HepG2 (cell line): ENCODE results near the gene METAP1D. TPM values are rescaled to one million over a fixed set of nuclear protein-coding genes. Genes with fewer than 3 reads are reported as not detected.

Experiments used
- ARNTL ChIP-seq: sonication (generic); formaldehyde crosslinking; IDR thresholded peaks from 2 replicates; pipeline ENCODE4 v1.4.0; 2020; ENCODE audit warnings: mild to moderate bottlenecking, missing genetic modification reagents
- BCL6 ChIP-seq: IDR thresholded peaks from 2 replicates; pipeline ENCODE4 v1.6.1; 2016; ENCODE audit warnings: missing genetic modification reagents, missing compliant biosample characterization
- CAMTA2 ChIP-seq: sonication (generic); formaldehyde crosslinking; IDR thresholded peaks from 2 replicates; pipeline ENCODE4 v1.4.0; 2020; ENCODE audit warnings: mild to moderate bottlenecking, missing genetic modification reagents, borderline replicate concordance
- DNMT1 ChIP-seq: sonication (generic); formaldehyde crosslinking; IDR thresholded peaks from 2 replicates; pipeline ENCODE4 v1.5.1; 2020; ENCODE audit warnings: mild to moderate bottlenecking, missing genetic modification reagents
- ETS1 ChIP-seq: sonication (generic); formaldehyde crosslinking; IDR thresholded peaks from 2 replicates; pipeline ENCODE4 v1.4.0; 2020; ENCODE audit warnings: missing genetic modification reagents
- ETV6 ChIP-seq: sonication (generic); formaldehyde crosslinking; conservative IDR thresholded peaks from 2 replicates; pipeline ENCODE4 v1.4.0; 2020; ENCODE audit warnings: missing genetic modification reagents
- HOMEZ ChIP-seq: IDR thresholded peaks from 2 replicates; pipeline ENCODE4 v1.6.1; 2016; ENCODE audit warnings: low read depth
- MYC ChIP-seq: sonication (generic); formaldehyde crosslinking; IDR thresholded peaks from 2 replicates; pipeline ENCODE4 v1.9.0; 2021; ENCODE audit warnings: missing genetic modification reagents, borderline replicate concordance
- PAX8 ChIP-seq: sonication (generic); formaldehyde crosslinking; IDR thresholded peaks from 2 replicates; pipeline ENCODE4 v1.8.0; 2022; ENCODE audit warnings: mild to moderate bottlenecking, missing genetic modification reagents, borderline replicate concordance
- PITX1 ChIP-seq: sonication (generic); formaldehyde crosslinking; IDR thresholded peaks from 2 replicates; pipeline ENCODE4 v1.5.1; 2020; ENCODE audit warnings: mild to moderate bottlenecking, missing genetic modification reagents
- RXRA ChIP-seq: sonication (generic); formaldehyde crosslinking; IDR thresholded peaks from 2 replicates; pipeline ENCODE4 v1.5.1; 2020; ENCODE audit warnings: missing genetic modification reagents
- RXRB ChIP-seq: IDR thresholded peaks from 2 replicates; pipeline ENCODE4 v1.6.1; 2016; ENCODE audit warnings: borderline replicate concordance, missing genetic modification reagents, missing compliant biosample characterization
- SALL1 ChIP-seq: sonication (generic); formaldehyde crosslinking; IDR thresholded peaks from 2 replicates; pipeline ENCODE4 v1.8.0; 2022; ENCODE audit warnings: mild to moderate bottlenecking, missing genetic modification reagents
- SNAPC2 ChIP-seq: sonication (generic); formaldehyde crosslinking; IDR thresholded peaks from 2 replicates; pipeline ENCODE4 v1.8.1; 2022; ENCODE audit warnings: mild to moderate bottlenecking, missing genetic modification reagents
- TSC22D2 ChIP-seq: sonication (generic); formaldehyde crosslinking; IDR thresholded peaks from 2 replicates; pipeline ENCODE4 v1.5.1; 2020; ENCODE audit warnings: missing genetic modification reagents, mild to moderate bottlenecking, borderline replicate concordance
- ZBTB21 ChIP-seq: sonication (generic); formaldehyde crosslinking; IDR thresholded peaks from 2 replicates; pipeline ENCODE4 v1.4.0; 2020; ENCODE audit warnings: missing genetic modification reagents
- ZBTB37 ChIP-seq: sonication (generic); formaldehyde crosslinking; IDR thresholded peaks from 2 replicates; pipeline ENCODE4 v1.4.0; 2020; ENCODE audit warnings: mild to moderate bottlenecking, missing genetic modification reagents
- ZBTB7B ChIP-seq: sonication (generic); formaldehyde crosslinking; IDR thresholded peaks from 2 replicates; pipeline ENCODE4 v1.4.0; 2020; ENCODE audit warnings: missing genetic modification reagents
- ZFP36L2 ChIP-seq: sonication (generic); formaldehyde crosslinking; IDR thresholded peaks from 2 replicates; pipeline ENCODE4 v1.4.0; 2020; ENCODE audit warnings: missing genetic modification reagents
- ZFX ChIP-seq: sonication (generic); formaldehyde crosslinking; IDR thresholded peaks from 2 replicates; pipeline ENCODE4 v1.4.0; 2020; ENCODE audit warnings: mild to moderate bottlenecking, low read depth, missing genetic modification reagents, moderate library complexity
- ZNF33B ChIP-seq: sonication (generic); formaldehyde crosslinking; IDR thresholded peaks from 2 replicates; pipeline ENCODE4 v1.5.1; 2020; ENCODE audit warnings: mild to moderate bottlenecking, missing genetic modification reagents
- ZNF746 ChIP-seq: sonication (generic); formaldehyde crosslinking; IDR thresholded peaks from 2 replicates; pipeline ENCODE4 v1.8.0; 2022; ENCODE audit warnings: mild to moderate bottlenecking, missing genetic modification reagents
- polyA plus RNA-seq, 8 experiments: library from polyadenylated mRNA; depleted of rRNA in 3 of 8; stranded (reverse) in 7 of 8; unstranded in 1 of 8; fragments of >200 nt; fragmentation: Illumina TruSeq in 4 of 8; extraction: Trizol in 4 of 8; gene quantifications; 2 replicates each; pipeline versions ENCODE4 v1.2.1 to v1.2.3, GENCODE V29; 2011 to 2016; ENCODE audit warnings: low read depth in 4 of 8, missing spikeins in 1 of 8, mixed read lengths in 1 of 8; ENCODE audit not compliant: insufficient read depth in 1 of 8
- total RNA-seq, 5 experiments: library from RNA; depleted of rRNA; stranded (reverse); fragments of >200 nt; fragmentation: Illumina TruSeq; extraction: Trizol; gene quantifications; 2 replicates each; pipeline ENCODE4 v1.2.3, GENCODE V29; 2016; ENCODE audit warnings: low read depth in 1 of 5
- TF ChIP-seq, protein P1 (sequence below): sonication (generic); formaldehyde crosslinking; IDR thresholded peaks from 2 replicates; pipeline ENCODE4 v1.8.0; 2022; ENCODE audit warnings: missing genetic modification reagents, mild to moderate bottlenecking, moderate library complexity, borderline replicate concordance
- TF ChIP-seq, protein P2 (sequence below): sonication (generic); formaldehyde crosslinking; IDR thresholded peaks from 2 replicates; pipeline ENCODE4 v1.4.0; 2020; ENCODE audit warnings: mild to moderate bottlenecking, missing genetic modification reagents

Gene METAP1D
- total and polyA plus RNA-seq, 2 of the 13 experiments (the other 11 are each of a cell fraction or from before 2014, with no cell fraction given), result 14.7 to 21.6 TPM

- TF ChIP-seq DNMT1 (CRISPR knock-in tag) (no peak), RXRA (CRISPR knock-in tag) (peak; percentile 68; the same call in 1 of the 2 replicates), MYC (CRISPR knock-in tag) (no peak), CAMTA2 (CRISPR knock-in tag) (no peak), ZBTB37 (CRISPR knock-in tag) (no peak), PITX1 (CRISPR knock-in tag) (peak; percentile 32; the same call in 1 of the 2 replicates), TSC22D2 (no peak), SALL1 (CRISPR knock-in tag) (peak; percentile 84), RXRB (peak; percentile 76), ARNTL (CRISPR knock-in tag) (no peak), ZFP36L2 (CRISPR knock-in tag) (no peak), ZBTB7B (CRISPR knock-in tag) (peak; percentile 84), HOMEZ (CRISPR knock-in tag) (no peak; the same call in 1 of the 2 replicates), BCL6 (peak; percentile 72; the same call in 1 of the 2 replicates), ZNF33B (CRISPR knock-in tag) (no peak), ZNF746 (CRISPR knock-in tag) (no peak), PAX8 (CRISPR knock-in tag) (0 out of 2 replicates have a peak, but pooled peaks have one; percentile 26), ETS1 (CRISPR knock-in tag) (no peak), ZFX (CRISPR knock-in tag) (peak; percentile 40; the same call in 1 of the 2 replicates), SNAPC2 (CRISPR knock-in tag) (peak; percentile 26; the same call in 1 of the 2 replicates), ETV6 (CRISPR knock-in tag) (no peak), ZBTB21 (CRISPR knock-in tag) (no peak)
- TF ChIP-seq, protein P1, sequence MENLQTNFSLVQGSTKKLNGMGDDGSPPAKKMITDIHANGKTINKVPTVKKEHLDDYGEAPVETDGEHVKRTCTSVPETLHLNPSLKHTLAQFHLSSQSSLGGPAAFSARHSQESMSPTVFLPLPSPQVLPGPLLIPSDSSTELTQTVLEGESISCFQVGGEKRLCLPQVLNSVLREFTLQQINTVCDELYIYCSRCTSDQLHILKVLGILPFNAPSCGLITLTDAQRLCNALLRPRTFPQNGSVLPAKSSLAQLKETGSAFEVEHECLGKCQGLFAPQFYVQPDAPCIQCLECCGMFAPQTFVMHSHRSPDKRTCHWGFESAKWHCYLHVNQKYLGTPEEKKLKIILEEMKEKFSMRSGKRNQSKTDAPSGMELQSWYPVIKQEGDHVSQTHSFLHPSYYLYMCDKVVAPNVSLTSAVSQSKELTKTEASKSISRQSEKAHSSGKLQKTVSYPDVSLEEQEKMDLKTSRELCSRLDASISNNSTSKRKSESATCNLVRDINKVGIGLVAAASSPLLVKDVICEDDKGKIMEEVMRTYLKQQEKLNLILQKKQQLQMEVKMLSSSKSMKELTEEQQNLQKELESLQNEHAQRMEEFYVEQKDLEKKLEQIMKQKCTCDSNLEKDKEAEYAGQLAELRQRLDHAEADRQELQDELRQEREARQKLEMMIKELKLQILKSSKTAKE (CRISPR knock-in tag), result peak; percentile 81
- TF ChIP-seq, protein P2, sequence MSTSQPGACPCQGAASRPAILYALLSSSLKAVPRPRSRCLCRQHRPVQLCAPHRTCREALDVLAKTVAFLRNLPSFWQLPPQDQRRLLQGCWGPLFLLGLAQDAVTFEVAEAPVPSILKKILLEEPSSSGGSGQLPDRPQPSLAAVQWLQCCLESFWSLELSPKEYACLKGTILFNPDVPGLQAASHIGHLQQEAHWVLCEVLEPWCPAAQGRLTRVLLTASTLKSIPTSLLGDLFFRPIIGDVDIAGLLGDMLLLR (CRISPR knock-in tag), result no peak
Observed at GRCh38 chr2:172021074-172021931, 21.6 kb downstream of the METAP1D start (continued).
